Measurements from ENCODE around the gene LACRT. TPM values are rescaled to one million over a fixed set of nuclear protein-coding genes. Genes with fewer than 3 reads are reported as not detected.

LACRT gene
- total RNA-seq, 2 experiments from 2014 or later: not detected

GRCh38 chr12:54602661-54603060, 32.0 kb downstream of the LACRT start:
- CTCF ChIA-PET: no interaction called here
- no peak overlapping the region for H3K27ac ChIP-seq (ENCODE audit: low read depth in 1 of 2, low read length in 2 of 2)
- Mint-ChIP-seq H3K4me1 (ENCODE audit: low read depth) (peaks cover 8% of the 10 kb centered on the region), H3K27ac (no peak overlapping the region), H3K4me3 (no peak overlapping the region), H3K9me3 (no peaks in the 10 kb centered on the region), H3K27me3 (peaks cover 13% of the 10 kb centered on the region), H3K36me3 (ENCODE audit: low read depth) (no peaks in the 10 kb centered on the region)
- intact Hi-C loops (cut with DNase I, micrococcal nuclease): loop anchor here (10.0 kb wide), 2 partner anchors 352 to 472 kb away; no protein-coding TSS in a partner anchor
- no peak for DNase-seq
- no peak for TF ChIP-seq CTCF (IDR thresholded peaks at IDR 0.05)
- H3K36me3 ChIP-seq (ENCODE audit: insufficient read depth, low read length): no peaks in the 10 kb centered on the region
- H3K9me3 ChIP-seq (ENCODE audit: control insufficient read depth in 1 of 2, insufficient read depth in 1 of 2, low read length in 2 of 2): no peaks in the 10 kb centered on the region
- POLR2A ChIA-PET: no interaction called here
- no peak for ATAC-seq (ENCODE audit: poor library complexity)
- H3K27me3 ChIP-seq (ENCODE audit: control insufficient read depth in 1 of 2, insufficient read depth in 2 of 2, low read length in 2 of 2): peaks cover 0 to 2% of the 10 kb centered on the region in 2 experiments
- H3K4me1 ChIP-seq (ENCODE audit: insufficient read depth, low read length): no peaks in the 10 kb centered on the region
- no peak overlapping the region for H3K4me3 ChIP-seq (ENCODE audit: low read length)

- intact Hi-C loops (cut with DNase I, micrococcal nuclease): loop anchor here (10.0 kb wide), 2 partner anchors 353 to 473 kb away; no protein-coding TSS in a partner anchor
- no peak overlapping the region for H3K4me3 ChIP-seq (ENCODE audit: low read length)
- ChIA-PET POLR2A (no interaction called here), CTCF (no interaction called here)
- no peak overlapping the region for H3K27ac Mint-ChIP-seq
- H3K9me3 ChIP-seq (ENCODE audit: control insufficient read depth in 1 of 2, insufficient read depth in 1 of 2, low read length in 2 of 2): no peaks in the 10 kb centered on the region
- H3K4me1 Mint-ChIP-seq (ENCODE audit: low read depth): peaks cover 8% of the 10 kb centered on the region
- no peaks in the 10 kb centered on the region for H3K36me3 ChIP-seq (ENCODE audit: insufficient read depth, low read length)
- H3K9me3 Mint-ChIP-seq: no peaks in the 10 kb centered on the region
- no peaks in the 10 kb centered on the region for H3K36me3 Mint-ChIP-seq (ENCODE audit: low read depth)
- no peaks in the 10 kb centered on the region for H3K4me1 ChIP-seq (ENCODE audit: insufficient read depth, low read length)
- H3K27me3 ChIP-seq (ENCODE audit: control insufficient read depth in 1 of 2, insufficient read depth in 2 of 2, low read length in 2 of 2): peaks cover 0 to 2% of the 10 kb centered on the region in 2 experiments
- TF ChIP-seq CTCF (IDR thresholded peaks at IDR 0.05): no peak
- H3K27ac ChIP-seq (ENCODE audit: low read depth in 1 of 2, low read length in 2 of 2): no peak overlapping the region
- no peak overlapping the region for H3K4me3 Mint-ChIP-seq
- no peak for DNase-seq
- ATAC-seq (ENCODE audit: poor library complexity): no peak
- peaks cover 7% of the 10 kb centered on the region for H3K27me3 Mint-ChIP-seq
These were observed 32.9 kb downstream of the LACRT start for GRCh38 chr12:54601841-54602240.

- H3K4me3 ChIP-seq (ENCODE audit: low read length): no peak overlapping the region
- Mint-ChIP-seq H3K27ac (no peak overlapping the region), H3K36me3 (ENCODE audit: low read depth) (no peaks in the 10 kb centered on the region), H3K27me3 (peaks cover 7% of the 10 kb centered on the region), H3K9me3 (no peaks in the 10 kb centered on the region), H3K4me1 (ENCODE audit: low read depth) (peaks cover 13% of the 10 kb centered on the region), H3K4me3 (no peak overlapping the region)
- H3K27ac ChIP-seq (ENCODE audit: low read depth in 1 of 2, low read length in 2 of 2): no peak overlapping the region
- no peaks in the 10 kb centered on the region for H3K9me3 ChIP-seq (ENCODE audit: control insufficient read depth in 1 of 2, insufficient read depth in 1 of 2, low read length in 2 of 2)
- no peaks in the 10 kb centered on the region for H3K36me3 ChIP-seq (ENCODE audit: insufficient read depth, low read length)
- intact Hi-C loops (cut with DNase I, micrococcal nuclease): loop anchor here in 1 of 2 experiments (10.0 kb wide), 1 partner anchor 396 kb away; no protein-coding TSS in a partner anchor
- DNase-seq (peak in 1 of 14 experiments; percentile 7), ATAC-seq (ENCODE audit: poor library complexity) (no peak)
- no peak for TF ChIP-seq CTCF (IDR thresholded peaks at IDR 0.05)
- peaks cover 0 to 2% of the 10 kb centered on the region in 2 experiments for H3K27me3 ChIP-seq (ENCODE audit: control insufficient read depth in 1 of 2, insufficient read depth in 2 of 2, low read length in 2 of 2)
- CTCF ChIA-PET: interaction anchor here (2.0 kb wide), 1 partner anchor 19 kb away, joined by 5 read pairs; no protein-coding TSS in a partner anchor
- POLR2A ChIA-PET: no interaction called here
- peaks cover 5% of the 10 kb centered on the region for H3K4me1 ChIP-seq (ENCODE audit: insufficient read depth, low read length)
These were observed 35.7 kb downstream of the LACRT start for GRCh38 chr12:54598970-54599369.

All from CD4-positive, alpha-beta T cell (primary cell).